HG02973 (cell line): ENCODE results near the gene SLC30A2.

Experiments used
- ATAC-seq: cut with Tn5 transposase; IDR thresholded peaks from one replicate; pipeline ENCODE4 v1.9.1; 2021; ENCODE audit warnings: moderate library complexity; ENCODE audit not compliant: unreplicated experiment

Gene SLC30A2

GRCh38 chr1:26070296-26070962 lies 24.5 kb upstream of the SLC30A2 start:
- no peak for ATAC-seq

DNA sequence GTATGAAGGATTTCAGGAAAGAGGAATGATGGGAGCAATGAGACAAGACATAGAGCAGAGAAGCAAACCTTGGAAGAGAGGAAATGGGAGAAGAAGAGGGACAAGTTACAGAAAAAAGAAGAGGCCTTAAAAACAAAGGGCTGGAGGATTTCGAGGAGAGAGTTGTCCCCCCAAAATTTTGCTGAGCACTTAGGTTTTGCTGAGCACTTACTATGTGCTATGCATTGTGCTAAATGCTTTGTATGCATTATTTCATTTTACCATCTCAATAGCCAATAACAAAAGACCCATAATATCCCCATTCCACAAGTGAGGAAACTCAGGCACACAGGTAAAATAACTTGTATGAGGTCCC lies 24.0 kb upstream of the SLC30A2 start:
- ATAC-seq = no peak

DNA sequence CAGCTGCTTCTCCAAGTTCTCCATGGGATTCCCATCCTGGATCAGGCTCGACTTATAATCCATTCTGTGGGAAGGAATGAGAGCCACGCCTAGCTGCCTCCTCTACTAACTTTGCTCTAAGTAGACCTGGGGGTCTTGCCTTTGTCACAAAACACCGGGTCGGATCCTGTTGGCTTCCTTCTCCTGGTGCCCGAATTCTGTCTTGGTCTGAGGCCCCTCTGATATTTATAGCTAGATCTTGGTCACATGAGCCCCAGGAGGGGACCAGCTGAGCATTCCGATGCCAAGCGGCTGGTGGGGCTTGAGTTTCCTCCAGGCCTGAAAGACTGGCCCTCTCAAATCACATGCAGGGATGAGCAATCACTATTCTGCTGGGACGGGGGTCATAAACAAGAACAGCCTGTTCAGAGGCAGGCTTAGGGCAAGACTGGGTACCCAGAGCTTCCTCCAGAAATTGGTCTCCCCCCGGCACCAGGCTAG lies 21.6 kb upstream of the SLC30A2 start, which contains the start of gene TRIM63:
Gene TRIM63 (minus strand): TSS at position 199 of the 480 bp plus-strand sequence. CDS start 136 bp downstream, at position 63.
- no peak for ATAC-seq

GRCh38 chr1:26066857-26067256 lies 20.9 kb upstream of the SLC30A2 start:
- ATAC-seq = no peak

DNA sequence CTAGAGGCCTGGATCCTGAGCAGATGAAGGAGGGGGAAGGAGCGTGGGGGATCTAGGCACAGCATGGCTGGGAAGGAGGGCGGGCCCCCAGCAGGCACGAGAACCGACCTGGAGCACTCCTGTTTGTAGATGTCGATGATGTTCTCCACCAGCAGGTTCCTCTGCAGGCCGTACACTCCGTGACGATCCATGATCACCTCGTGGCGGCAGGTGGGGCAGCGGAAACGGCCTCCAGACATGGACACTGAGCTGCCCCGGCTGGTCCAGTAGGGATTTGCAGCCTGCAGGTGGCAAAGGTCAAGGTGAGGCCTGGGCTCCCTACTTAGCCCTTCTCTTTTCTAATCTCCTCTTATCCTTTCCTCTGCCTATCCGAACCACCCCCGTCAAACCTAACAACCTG lies 20.2 kb upstream of the SLC30A2 start:
- no peak for ATAC-seq

DNA sequence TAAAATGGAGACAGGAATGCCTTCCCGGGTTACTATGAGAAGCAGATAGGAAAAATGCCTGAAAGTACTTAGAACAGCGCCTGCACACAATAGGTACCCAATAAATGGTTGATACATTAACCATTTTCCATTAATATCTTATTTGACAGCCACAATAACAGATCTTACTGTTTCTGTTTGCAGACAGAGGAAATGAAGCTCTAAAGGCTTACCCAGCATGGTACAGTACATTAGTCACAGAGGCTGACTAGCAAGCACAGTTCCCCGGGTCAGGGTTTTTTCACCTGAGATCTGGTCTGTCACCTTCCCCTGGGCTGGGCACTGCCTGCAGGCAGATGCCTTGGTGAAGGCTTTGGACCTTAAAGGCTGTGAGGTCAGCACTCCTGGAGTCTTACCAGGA lies 18.6 kb upstream of the SLC30A2 start:
- ATAC-seq = no peak

- ATAC-seq = no peak
These were observed 15.1 kb upstream of the SLC30A2 start for GRCh38 chr1:26060832-26061574.

DNA sequence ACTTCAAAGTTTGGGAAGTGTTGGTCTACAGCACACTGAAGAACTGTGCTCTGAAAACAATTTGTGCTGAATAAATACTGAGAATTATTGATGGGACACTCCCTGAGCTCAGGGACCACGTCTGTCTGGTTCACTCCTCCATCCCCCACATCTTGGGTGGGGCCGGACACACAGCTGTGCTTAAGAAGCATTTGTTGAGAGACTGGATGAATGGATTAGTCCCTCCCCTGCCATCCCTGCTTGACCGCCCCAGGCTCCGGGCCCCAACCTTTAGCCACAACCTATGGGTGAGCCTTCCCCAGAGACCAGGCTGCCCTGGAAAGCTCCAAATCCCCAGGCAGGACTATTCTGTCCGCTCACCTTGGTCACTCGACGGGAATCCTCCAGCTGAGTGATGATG lies 14.0 kb upstream of the SLC30A2 start:
- ATAC-seq = no peak

DNA sequence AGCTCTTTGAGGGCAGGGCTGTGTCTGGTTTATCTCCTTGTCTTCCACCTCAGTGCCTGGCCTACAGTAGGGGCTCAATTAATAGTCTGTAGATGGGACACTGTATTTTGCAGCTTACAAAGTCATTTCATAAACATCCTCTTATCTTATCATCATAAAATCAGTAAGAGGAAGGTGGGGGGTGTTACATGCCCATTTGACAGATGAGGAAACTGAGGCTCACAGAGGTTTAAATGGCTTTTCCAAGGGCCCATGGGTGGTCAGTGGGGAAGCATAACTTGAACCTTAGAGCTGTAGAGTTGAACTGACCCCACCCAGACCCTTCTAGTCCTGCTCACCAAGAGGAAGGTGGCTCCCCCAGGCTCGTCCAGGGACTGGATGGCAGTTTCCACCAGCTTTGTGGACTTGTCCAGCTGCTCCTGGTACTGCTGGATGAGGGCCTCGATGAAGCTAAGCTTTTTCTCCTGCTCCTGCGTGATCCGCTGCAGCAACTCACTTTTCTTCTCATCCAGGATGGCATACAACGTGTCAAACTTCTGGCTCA lies 12.2 kb upstream of the SLC30A2 start:
- ATAC-seq = no peak

GRCh38 chr1:26057189-26057588 lies 11.3 kb upstream of the SLC30A2 start:
- no peak for ATAC-seq

- no peak for ATAC-seq
These were observed 9.1 kb upstream of the SLC30A2 start for GRCh38 chr1:26055041-26055440.

- no peak for ATAC-seq
These were observed 8.0 kb upstream of the SLC30A2 start for GRCh38 chr1:26053718-26054560.

DNA sequence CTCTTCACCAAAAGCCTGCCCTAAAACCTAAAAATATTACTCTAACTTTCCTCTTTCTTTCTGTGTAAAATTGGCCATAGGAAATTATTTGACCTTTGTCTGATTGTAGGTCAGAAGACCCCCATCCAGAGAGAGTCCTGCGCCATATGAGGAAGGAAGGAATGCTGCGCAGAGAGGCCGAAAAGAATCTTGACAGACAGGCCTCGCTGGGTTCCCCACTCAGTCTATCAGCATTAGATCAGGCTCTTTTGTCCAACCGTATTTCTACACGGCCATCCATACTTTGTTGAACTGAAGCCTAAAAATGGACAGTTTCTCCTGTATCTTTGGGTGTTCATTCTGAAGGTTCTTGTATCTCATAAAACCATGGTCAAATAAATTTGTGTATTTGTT lies 4.3 kb upstream of the SLC30A2 start:
- ATAC-seq = no peak

DNA sequence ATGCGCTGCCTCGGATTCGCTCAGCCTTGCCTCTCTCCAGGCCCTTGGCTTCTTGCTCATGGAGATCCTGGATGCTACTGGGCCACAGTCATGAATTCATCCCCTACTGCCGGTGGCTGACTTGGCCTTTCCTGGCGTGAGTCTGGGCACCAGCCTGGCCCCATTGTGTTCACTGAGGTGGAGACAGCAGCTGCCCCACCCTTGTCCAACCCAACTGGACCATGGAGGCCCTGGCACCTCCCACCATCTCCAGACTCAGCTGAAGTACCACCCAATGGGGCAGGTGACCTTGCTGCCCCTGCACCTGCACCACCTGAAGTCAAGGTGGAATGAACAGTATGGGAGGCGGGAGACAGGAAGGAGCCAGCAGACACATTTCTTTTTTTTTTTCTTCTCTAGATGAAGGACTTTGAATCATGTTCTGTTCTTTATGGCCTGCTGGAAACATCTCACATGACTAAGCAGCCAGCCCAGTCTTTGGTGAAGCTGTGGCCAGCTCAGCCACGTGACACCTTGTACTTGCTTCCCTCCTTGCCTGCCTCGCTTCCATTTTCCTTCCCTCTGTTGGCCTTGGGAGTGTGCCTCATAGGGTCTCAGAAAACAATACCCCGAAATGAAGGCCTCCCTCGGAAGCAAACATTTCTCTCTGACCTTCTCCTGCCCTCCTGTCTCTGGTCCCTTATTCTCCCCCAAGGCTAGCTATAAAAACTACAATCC lies 3.8 kb upstream of the SLC30A2 start:
- no peak for ATAC-seq

DNA sequence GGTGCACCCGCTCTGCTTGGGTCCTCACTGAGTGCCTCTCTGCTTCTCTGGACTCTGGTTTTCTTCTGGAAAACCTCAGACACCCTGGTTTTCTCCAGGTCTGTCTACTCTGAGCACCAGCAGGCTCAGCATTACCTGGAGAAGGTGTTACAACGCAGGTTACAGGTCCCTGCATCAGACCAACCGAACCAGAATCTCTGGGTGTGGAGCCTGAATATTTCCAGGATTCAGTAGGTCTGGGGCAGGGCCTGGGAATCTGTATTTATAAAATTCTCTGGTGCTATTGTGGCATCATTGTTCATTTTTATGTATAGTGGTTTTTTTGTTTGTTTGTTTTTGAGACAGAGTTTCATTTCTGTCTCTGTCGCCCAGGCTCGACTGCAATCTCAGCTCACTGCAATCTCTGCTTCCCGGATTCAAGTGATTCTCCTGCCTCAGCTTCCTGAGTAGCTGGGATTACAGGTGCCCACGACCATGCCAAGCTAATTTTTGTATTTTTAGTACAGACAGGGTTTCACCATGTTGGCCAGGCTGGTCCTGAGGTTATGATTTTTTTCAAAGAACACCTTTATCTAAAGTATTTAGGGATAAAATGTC lies 1.5 kb upstream of the SLC30A2 start:
- no peak for ATAC-seq

DNA sequence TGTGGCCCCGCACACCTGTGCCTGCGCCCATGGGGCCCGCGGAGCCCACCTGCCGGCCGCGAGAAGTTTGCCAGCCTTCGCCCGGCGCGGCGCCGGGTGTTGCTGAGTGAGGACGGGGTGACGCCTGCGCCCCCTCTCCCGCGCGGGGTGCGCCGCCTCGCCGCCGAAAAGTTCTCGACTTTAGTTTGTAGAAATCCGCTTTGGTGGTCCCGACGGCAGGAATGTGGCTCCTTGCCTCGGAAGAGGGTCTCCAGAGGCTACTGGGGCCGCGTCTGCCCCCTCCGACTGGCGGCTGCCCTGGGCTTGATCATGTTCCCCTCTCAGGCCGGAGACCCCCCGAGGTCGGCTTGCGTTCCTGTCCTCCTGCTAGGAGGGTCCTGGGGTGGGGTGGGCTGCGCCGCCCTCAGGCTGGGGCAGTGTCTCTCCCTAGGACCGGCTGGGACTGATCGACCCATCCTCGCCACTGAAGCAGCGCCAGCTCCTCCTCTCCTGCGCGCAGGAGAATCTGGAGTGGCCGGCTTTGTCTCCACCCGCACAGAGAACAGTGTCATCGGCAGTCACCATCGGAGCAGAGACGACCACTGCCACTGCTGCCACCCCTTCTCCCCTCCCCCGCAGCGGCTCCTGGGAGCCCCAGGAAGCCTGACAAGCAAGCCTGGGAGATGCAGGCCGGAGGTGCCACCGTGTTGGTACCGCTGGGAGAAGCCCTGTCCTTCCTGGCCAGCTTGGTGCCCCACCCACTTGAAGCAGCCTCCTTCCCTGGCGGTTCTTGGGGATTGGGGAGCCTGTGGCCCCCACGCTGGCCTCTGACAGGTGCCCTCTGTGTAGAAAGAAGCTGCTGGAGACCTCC lies 553 bp upstream of the SLC30A2 start:
- no peak for ATAC-seq

- no peak for ATAC-seq
These were observed 772 bp downstream of the SLC30A2 start for GRCh38 chr1:26044971-26045721.

DNA sequence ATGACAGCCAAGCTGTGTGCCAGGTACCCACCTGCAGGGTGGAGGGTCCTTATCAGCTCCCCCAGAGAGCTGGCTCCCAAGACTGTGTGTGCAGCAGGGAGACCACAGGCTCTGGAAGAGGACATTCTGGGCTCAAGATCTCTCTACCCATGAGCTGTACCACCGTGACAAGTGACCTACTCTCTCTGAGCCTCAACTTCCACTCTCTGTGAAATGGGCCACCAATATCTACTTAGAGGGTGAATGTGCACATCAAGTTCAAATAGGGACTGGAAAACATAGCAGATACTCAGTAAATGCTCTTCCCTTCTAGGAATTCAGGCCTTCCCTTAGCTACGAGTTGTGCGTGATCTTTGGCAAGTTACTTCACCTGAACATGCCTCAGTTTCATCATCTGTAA lies 1.5 kb downstream of the SLC30A2 start:
- ATAC-seq = no peak

- no peak for ATAC-seq
These were observed 2.2 kb downstream of the SLC30A2 start for GRCh38 chr1:26043765-26044164.
